Measurements from ENCODE around the gene NKX2-1. TPM values are rescaled to one million over a fixed set of nuclear protein-coding genes. Genes with fewer than 3 reads are reported as not detected.

NKX2-1 gene
- total RNA-seq, 1 donor from 2014 or later: not detected

DNA sequence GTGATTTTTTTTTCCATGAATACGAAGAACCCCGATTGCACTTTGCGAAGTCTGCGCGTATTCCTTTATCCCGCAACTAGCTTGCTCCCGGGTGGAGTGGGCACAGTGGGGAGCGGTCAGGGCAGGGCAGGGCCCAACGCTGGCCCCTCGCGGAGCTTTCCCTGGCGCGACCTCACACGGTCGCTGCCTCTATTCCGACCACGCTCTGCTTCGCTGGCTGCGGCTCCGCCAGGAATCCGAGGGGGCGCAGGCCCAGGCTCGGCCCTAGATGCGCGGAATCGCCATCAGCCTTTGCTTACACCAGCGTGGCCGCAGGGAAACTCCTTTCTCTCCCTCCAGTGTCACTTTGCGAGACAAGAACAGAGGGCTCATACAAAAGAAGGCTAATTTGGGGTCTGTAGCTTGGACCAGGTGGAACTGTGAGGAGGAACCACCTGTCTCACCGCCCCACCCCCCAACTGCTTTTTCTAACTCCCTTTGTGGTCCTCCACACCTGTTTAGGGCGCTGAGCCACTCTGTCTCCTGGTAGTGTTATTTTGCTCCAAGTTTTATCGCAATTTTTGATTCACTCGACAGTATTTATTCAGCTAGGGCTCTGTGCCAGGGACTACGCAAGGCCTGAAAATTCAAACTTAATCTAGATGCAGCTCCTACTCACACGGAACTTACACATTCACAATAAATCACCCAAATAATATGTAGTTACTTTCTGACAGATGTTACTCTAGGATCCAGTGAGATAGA lies 3.1 kb upstream of the NKX2-1 start:
- Histone ChIP-seq H3K36me3 (no peaks in the 10 kb centered on the region), H3K4me3 (no peak overlapping the region), H3K27me3 (ENCODE audit: low read depth) (peaks cover 100% of the 10 kb centered on the region), H3K9me3 (replicated peaks) (no peaks in the 10 kb centered on the region), H3K27ac (replicated peaks) (no peak overlapping the region), H3K4me1 (peaks cover 52% of the 10 kb centered on the region)
- TF ChIP-seq, protein P1, sequence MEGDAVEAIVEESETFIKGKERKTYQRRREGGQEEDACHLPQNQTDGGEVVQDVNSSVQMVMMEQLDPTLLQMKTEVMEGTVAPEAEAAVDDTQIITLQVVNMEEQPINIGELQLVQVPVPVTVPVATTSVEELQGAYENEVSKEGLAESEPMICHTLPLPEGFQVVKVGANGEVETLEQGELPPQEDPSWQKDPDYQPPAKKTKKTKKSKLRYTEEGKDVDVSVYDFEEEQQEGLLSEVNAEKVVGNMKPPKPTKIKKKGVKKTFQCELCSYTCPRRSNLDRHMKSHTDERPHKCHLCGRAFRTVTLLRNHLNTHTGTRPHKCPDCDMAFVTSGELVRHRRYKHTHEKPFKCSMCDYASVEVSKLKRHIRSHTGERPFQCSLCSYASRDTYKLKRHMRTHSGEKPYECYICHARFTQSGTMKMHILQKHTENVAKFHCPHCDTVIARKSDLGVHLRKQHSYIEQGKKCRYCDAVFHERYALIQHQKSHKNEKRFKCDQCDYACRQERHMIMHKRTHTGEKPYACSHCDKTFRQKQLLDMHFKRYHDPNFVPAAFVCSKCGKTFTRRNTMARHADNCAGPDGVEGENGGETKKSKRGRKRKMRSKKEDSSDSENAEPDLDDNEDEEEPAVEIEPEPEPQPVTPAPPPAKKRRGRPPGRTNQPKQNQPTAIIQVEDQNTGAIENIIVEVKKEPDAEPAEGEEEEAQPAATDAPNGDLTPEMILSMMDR (IDR thresholded peaks at IDR 0.05; ENCODE audit: borderline replicate concordance): no peak
- intact Hi-C loops (cut with micrococcal nuclease): no loop called here
- DNase-seq: no peak

DNA sequence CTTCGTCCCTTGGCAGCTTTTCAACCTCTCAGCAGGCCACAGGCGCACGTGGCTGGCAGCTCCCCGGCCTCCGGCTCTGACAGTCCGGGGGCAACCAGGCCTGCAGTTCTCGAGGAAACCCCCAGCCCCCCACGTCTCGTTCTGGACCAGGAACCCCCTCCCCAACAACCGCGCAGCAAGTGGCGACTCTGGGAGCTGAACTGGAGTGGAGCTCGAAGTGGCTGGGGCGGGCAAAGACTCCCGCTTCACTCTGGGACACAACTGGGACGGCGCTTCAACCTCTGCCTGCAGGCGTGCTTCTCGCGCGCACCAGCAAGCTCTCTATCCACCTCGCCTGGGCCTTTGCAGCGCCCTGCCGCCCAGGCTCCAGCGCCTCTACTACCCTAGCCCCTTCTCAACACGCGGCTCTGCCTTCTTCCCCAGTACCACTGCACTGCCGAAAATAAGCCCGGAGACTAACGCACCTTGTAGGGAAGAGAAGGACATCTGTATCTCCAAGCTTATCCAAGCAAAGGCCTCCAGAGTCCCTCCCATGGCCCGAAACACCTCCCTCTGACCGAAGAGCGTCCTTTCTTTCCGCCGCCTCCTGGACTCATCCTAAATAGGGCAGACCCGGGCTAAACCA lies 2.4 kb upstream of the NKX2-1 start:
- TF ChIP-seq, protein P1 (IDR thresholded peaks at IDR 0.05; ENCODE audit: borderline replicate concordance): no peak
- intact Hi-C loops (cut with micrococcal nuclease): no loop called here
- no peak overlapping the region for H3K4me3 ChIP-seq
- no peaks in the 10 kb centered on the region for H3K36me3 ChIP-seq
- no peak overlapping the region for H3K27ac ChIP-seq (replicated peaks)
- H3K4me1 ChIP-seq: peaks cover 57% of the 10 kb centered on the region
- DNase-seq: no peak
- peaks cover 100% of the 10 kb centered on the region for H3K27me3 ChIP-seq (ENCODE audit: low read depth)
- no peaks in the 10 kb centered on the region for H3K9me3 ChIP-seq (replicated peaks)

DNA sequence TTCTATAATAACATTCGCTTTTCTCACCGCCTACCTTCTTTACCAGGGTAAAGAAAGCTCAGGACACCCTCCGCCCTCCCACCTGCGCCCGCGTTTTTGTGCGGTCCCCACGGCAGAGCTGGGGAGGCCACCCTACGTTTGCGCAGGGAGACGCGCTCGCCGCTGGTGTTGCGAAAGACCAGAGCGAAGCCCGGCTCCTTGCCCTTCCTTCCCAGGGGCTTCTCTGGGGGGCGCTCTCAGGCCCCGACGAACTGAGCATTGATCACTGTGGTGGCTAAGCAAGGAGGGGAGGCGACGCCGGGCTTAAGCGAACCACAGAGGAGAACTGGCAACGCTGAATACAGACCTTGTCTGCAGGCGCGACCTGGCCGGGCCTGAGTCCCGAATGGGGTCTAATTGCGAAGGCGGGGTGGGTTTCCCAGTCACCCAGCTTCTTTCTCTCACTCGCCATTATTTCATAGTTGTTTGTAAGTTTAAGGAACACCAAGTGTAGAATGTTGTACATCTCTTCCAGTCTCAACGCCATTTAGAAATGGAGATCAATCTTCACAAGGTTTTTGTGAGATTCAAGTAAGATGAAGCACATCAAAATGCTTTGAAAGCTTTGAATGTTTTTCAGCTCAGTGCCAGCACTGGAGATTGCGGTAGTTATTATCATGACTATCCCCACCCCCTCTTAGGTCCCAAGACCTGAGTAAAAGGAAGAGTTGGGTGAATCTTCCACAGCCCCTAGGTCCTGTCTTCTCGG lies 1.7 kb upstream of the NKX2-1 start:
- H3K27me3 ChIP-seq (ENCODE audit: low read depth): peaks cover 100% of the 10 kb centered on the region
- H3K36me3 ChIP-seq: no peaks in the 10 kb centered on the region
- TF ChIP-seq, protein P1 (IDR thresholded peaks at IDR 0.05; ENCODE audit: borderline replicate concordance): no peak
- no peak for DNase-seq
- no peaks in the 10 kb centered on the region for H3K9me3 ChIP-seq (replicated peaks)
- peaks cover 63% of the 10 kb centered on the region for H3K4me1 ChIP-seq
- intact Hi-C loops (cut with micrococcal nuclease): no loop called here
- peak overlapping the region; percentile 55 for H3K4me3 ChIP-seq
- no peak overlapping the region for H3K27ac ChIP-seq (replicated peaks)

DNA sequence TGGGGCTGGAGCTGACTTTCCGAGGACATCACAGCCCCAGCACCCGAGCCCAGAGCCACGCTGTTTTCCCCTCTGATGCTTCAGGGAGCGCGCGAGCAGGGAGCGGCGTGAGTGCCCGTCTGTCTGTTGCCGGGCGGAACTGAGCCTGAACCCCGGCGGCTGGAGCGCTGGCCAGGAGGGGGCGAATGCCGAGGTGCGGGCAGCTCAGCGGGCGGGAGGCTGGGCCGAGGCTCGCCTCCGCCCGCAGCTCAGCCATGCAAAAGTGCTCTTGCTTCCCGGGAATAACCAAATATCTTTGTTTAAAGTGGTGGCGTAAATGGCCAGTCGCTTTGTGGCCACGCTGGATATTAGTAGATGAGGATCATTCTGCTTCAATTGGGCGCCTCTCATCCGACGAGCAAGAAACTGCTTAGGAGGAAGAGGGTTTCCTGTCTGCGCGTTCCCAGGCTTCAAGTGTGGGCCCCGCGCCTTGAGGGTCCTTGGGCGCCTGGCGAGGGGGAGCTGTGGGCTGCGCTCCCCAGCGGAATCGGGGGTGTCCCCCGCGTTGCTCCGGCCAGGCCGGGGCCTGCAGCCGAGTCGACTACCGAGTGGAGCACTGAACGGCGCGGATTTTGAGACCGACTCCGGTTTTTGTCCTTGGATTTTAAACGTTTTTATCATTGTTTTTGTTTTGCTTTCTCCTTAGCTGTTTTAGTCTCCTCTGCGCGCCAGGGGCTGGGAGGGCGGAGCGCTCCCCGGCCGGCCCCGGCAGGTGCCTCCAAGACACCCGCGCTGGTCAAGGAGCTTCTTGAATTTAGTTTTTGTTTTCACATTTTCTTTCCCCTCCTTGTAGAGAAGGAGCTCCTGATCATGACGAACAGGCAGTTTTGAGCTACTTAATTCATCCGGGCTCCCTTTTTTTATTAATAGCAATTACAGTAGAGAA lies 831 bp upstream of the NKX2-1 start:
- no peaks in the 10 kb centered on the region for H3K9me3 ChIP-seq (replicated peaks)
- peaks cover 100% of the 10 kb centered on the region for H3K27me3 ChIP-seq (ENCODE audit: low read depth)
- H3K27ac ChIP-seq (replicated peaks): no peak overlapping the region
- peaks cover 63% of the 10 kb centered on the region for H3K4me1 ChIP-seq
- DNase-seq: no peak
- TF ChIP-seq, protein P1 (IDR thresholded peaks at IDR 0.05; ENCODE audit: borderline replicate concordance): peak; percentile 29
- intact Hi-C loops (cut with micrococcal nuclease): no loop called here
- peak overlapping the region; percentile 55 for H3K4me3 ChIP-seq
- H3K36me3 ChIP-seq: no peaks in the 10 kb centered on the region

All from left ventricle myocardium inferior (tissue), 1 donor.